ENCODE data around the gene CNTD1.
A peak's percentile ranks its signal among the peaks of the same experiment; 100 is the strongest.

Gene CNTD1

GRCh38 chr17:42806249-42806648 lies 7.6 kb downstream of the CNTD1 start:
- DNase-seq = no peak

- no peak for DNase-seq
Observed at GRCh38 chr17:42809250-42809649, 10.6 kb downstream of the CNTD1 start.

- no peak for DNase-seq
Observed at GRCh38 chr17:42814633-42815399, 16.2 kb downstream of the CNTD1 start.

- no peak for DNase-seq
Observed at GRCh38 chr17:42817866-42818265, 19.2 kb downstream of the CNTD1 start.

GRCh38 chr17:42818379-42818778 lies 19.7 kb downstream of the CNTD1 start:
- no peak for DNase-seq

GRCh38 chr17:42819939-42820535 lies 21.4 kb downstream of the CNTD1 start:
- peak; percentile 67 for DNase-seq

- DNase-seq = no peak
Observed at GRCh38 chr17:42821176-42821575, 22.5 kb downstream of the CNTD1 start.

- DNase-seq = no peak
Observed at GRCh38 chr17:42827472-42827871, 28.8 kb downstream of the CNTD1 start.

- no peak for DNase-seq
Observed at GRCh38 chr17:42830971-42831370, 32.3 kb downstream of the CNTD1 start.

GRCh38 chr17:42832213-42832933 lies 33.7 kb downstream of the CNTD1 start:
- DNase-seq = no peak

- peak; percentile 91 for DNase-seq
Observed at GRCh38 chr17:42832934-42833766, 34.5 kb downstream of the CNTD1 start, which contains the start of gene PSME3. Gene PSME3 (plus strand): TSS chr17:42833397. CDS start chr17:42833632, 235 bp downstream.

- DNase-seq = no peak
Observed at GRCh38 chr17:42833767-42834422, 35.2 kb downstream of the CNTD1 start.

GRCh38 chr17:42835732-42836131 lies 37.1 kb downstream of the CNTD1 start:
- DNase-seq = no peak

- DNase-seq = no peak
Observed at GRCh38 chr17:42841975-42842685, 43.5 kb downstream of the CNTD1 start.

GRCh38 chr17:42843358-42843934 lies 44.8 kb downstream of the CNTD1 start:
- no peak for DNase-seq

- DNase-seq = no peak
Observed at GRCh38 chr17:42844271-42844670, 45.6 kb downstream of the CNTD1 start, which contains the start of gene AOC2. Gene AOC2 (plus strand): TSS chr17:42844580. CDS start chr17:42844627, 47 bp downstream.

- DNase-seq = no peak
Observed at GRCh38 chr17:42844761-42845555, 46.3 kb downstream of the CNTD1 start.

GRCh38 chr17:42845556-42845917 lies 46.9 kb downstream of the CNTD1 start:
- no peak for DNase-seq

GRCh38 chr17:42845918-42846593 lies 47.4 kb downstream of the CNTD1 start:
- DNase-seq = no peak
